Measurements from ENCODE around the gene ITPA.
A peak's percentile ranks its signal among the peaks of the same experiment; 100 is the strongest.

The ITPA gene

GRCh38 chr20:3195590-3196237 is 13.6 kb upstream of the ITPA start:
- H3K27ac ChIP-seq: no peak overlapping the region
- no peak for TF ChIP-seq ZFX (IDR thresholded peaks at IDR 0.05; ENCODE audit: borderline replicate concordance)
- no peak for TF ChIP-seq CTCF (IDR thresholded peaks at IDR 0.05)

GRCh38 chr20:3199206-3199605 is 10.1 kb upstream of the ITPA start:
- no peak overlapping the region for H3K27ac ChIP-seq
- no peak for TF ChIP-seq CTCF (IDR thresholded peaks at IDR 0.05)
- no peak for TF ChIP-seq ZFX (IDR thresholded peaks at IDR 0.05; ENCODE audit: borderline replicate concordance)

- TF ChIP-seq ZFX (IDR thresholded peaks at IDR 0.05; ENCODE audit: borderline replicate concordance) (no peak), CTCF (IDR thresholded peaks at IDR 0.05) (no peak)
- no peak overlapping the region for H3K27ac ChIP-seq
Measured at GRCh38 chr20:3199976-3200755, 9.1 kb upstream of the ITPA start.

- TF ChIP-seq CTCF (IDR thresholded peaks at IDR 0.05): no peak
- TF ChIP-seq ZFX (IDR thresholded peaks at IDR 0.05; ENCODE audit: borderline replicate concordance): no peak
- H3K27ac ChIP-seq: peak overlapping the region; percentile 87
Measured at GRCh38 chr20:3202965-3203314, 6.4 kb upstream of the ITPA start.

- peak overlapping the region; percentile 87 for H3K27ac ChIP-seq
- TF ChIP-seq CTCF (IDR thresholded peaks at IDR 0.05) (no peak), ZFX (IDR thresholded peaks at IDR 0.05; ENCODE audit: borderline replicate concordance) (no peak)
Measured at GRCh38 chr20:3203315-3204123, 5.8 kb upstream of the ITPA start.

- TF ChIP-seq CTCF (IDR thresholded peaks at IDR 0.05) (no peak), ZFX (IDR thresholded peaks at IDR 0.05; ENCODE audit: borderline replicate concordance) (no peak)
- peak within 1 kb of the TSS; percentile 87 for H3K27ac ChIP-seq
Measured at GRCh38 chr20:3204124-3204794, 5.0 kb upstream of the ITPA start, which contains the start of gene DDRGK1. TSS of gene DDRGK1 (minus strand) at chr20:3204682. CDS start at chr20:3204627, 55 bp downstream.
